B cell (primary cell): ENCODE data around the gene GCNT2. TPM values are rescaled to one million over a fixed set of nuclear protein-coding genes. Genes with fewer than 3 reads are reported as not detected.

Experiments
- ATAC-seq: fragments of 200-7000 bp; cut with Tn5 transposase; one replicate; pipeline ENCODE4 v1.10.0; 2021; ENCODE audit warnings: low read depth, mild to moderate bottlenecking, moderate number of reproducible peaks, moderate library complexity
- CTCF ChIA-PET: fragments of 350-600 bp; sonication (Branson Sonifier 250); formaldehyde crosslinking; loops from one replicate; lab custom pipeline; 2021; ENCODE audit warnings: antibody characterized with exemption, inconsistent platforms; lab: Charles Lee
- POLR2A ChIA-PET: fragments of 350-600 bp; sonication (Branson Sonifier 250); formaldehyde crosslinking; loops from one replicate; lab custom pipeline; 2021; ENCODE audit warnings: antibody characterized with exemption; lab: Charles Lee
- DNase-seq: peaks from one replicate; pipeline ENCODE4 v3.0.0; 2013
- H2AFZ ChIP-seq: 2 replicates; pipeline ENCODE4 v1.6.1; 2012; ENCODE audit warnings: mild to moderate bottlenecking, low read depth, low read length; ENCODE audit not compliant: insufficient read depth, poor library complexity, severe bottlenecking
- H3K27ac ChIP-seq, 2 donors: 1 replicate in 1 of 2; 2 replicates in 1 of 2; pipeline ENCODE4 v1.5.1; 2012 to 2013; ENCODE audit warnings: low read length in 2 of 2, mild to moderate bottlenecking in 2 of 2, moderate library complexity in 1 of 2
- H3K27me3 ChIP-seq, 4 experiments: fragments of 200-600 bp in 1 of 4; sonication (generic) in 1 of 4; replicated peaks in 1 of 4; 1 replicate in 2 of 4; 2 replicates in 2 of 4; pipeline versions ENCODE4 v1.6.1 to v1.7.0; 2013 to 2016; ENCODE audit warnings: low read length in 3 of 4, mild to moderate bottlenecking in 2 of 4, mixed read lengths in 1 of 4, moderate library complexity in 1 of 4; ENCODE audit not compliant: insufficient read depth in 4 of 4, control insufficient read depth in 3 of 4; ENCODE audit errors: control extremely low read depth in 1 of 4
- H3K36me3 ChIP-seq, 2 experiments: replicated peaks in 1 of 2; 1 replicate in 1 of 2; 2 replicates in 1 of 2; pipeline versions ENCODE4 v1.6.1 to v1.7.1; 2013; ENCODE audit warnings: low read length in 1 of 2; ENCODE audit not compliant: insufficient read depth in 2 of 2, control insufficient read depth in 1 of 2; ENCODE audit errors: control extremely low read depth in 1 of 2, extremely low read depth in 1 of 2
- H3K4me1 ChIP-seq, 2 donors: fragments of 200-600 bp in 1 of 2; sonication (generic) in 1 of 2; 1 replicate in 1 of 2; 2 replicates in 1 of 2; pipeline versions ENCODE4 v1.5.1 to v1.6.1; 2013 to 2017; ENCODE audit warnings: low read length in 2 of 2; ENCODE audit not compliant: control insufficient read depth in 2 of 2, insufficient read depth in 2 of 2
- H3K4me2 ChIP-seq: replicated peaks from 2 replicates; pipeline ENCODE3; 2012; ENCODE audit warnings: mild to moderate bottlenecking, low read depth, low read length; ENCODE audit not compliant: poor library complexity, severe bottlenecking
- H3K4me3 ChIP-seq, 5 experiments: fragments of 200-600 bp in 1 of 5; sonication (generic) in 1 of 5; 1 replicate in 3 of 5; 2 replicates in 2 of 5; pipeline versions ENCODE4 v1.5.1 to v1.7.0; 2011 to 2016; ENCODE audit warnings: low read length in 4 of 5, mild to moderate bottlenecking in 4 of 5, low read depth in 2 of 5, control low read depth in 1 of 5, moderate library complexity in 1 of 5; ENCODE audit not compliant: insufficient read depth in 1 of 5; ENCODE audit errors: control extremely low read depth in 1 of 5, extremely low read depth in 1 of 5
- H3K79me2 ChIP-seq: fragments of 200-600 bp; sonication (generic); one replicate; pipeline ENCODE4 v1.6.0; 2016; ENCODE audit warnings: low read length; ENCODE audit not compliant: control insufficient read depth, insufficient read depth
- H3K9ac ChIP-seq: fragments of 200-600 bp; sonication (generic); 2 replicates; pipeline ENCODE4 v1.6.1; 2017; ENCODE audit warnings: mild to moderate bottlenecking, low read length, moderate library complexity
- H3K9me3 ChIP-seq, 3 donors: one replicate each; pipeline versions ENCODE4 v1.6.1 to v1.7.1; 2013; ENCODE audit warnings: low read length in 2 of 3; ENCODE audit not compliant: control insufficient read depth in 2 of 3, insufficient read depth in 1 of 3; ENCODE audit errors: control extremely low read depth in 1 of 3
- H4K20me1 ChIP-seq: 2 replicates; pipeline ENCODE4 v1.6.0; 2012; ENCODE audit warnings: mild to moderate bottlenecking, low read length; ENCODE audit not compliant: insufficient read depth, control insufficient read depth, poor library complexity, severe bottlenecking
- H3K27ac Mint-ChIP-seq: one replicate; pipeline ENCODE4 v1.8.0; 2021; ENCODE audit warnings: mixed read lengths
- H3K27me3 Mint-ChIP-seq: one replicate; pipeline ENCODE4 v1.8.0; 2021; ENCODE audit warnings: mixed read lengths
- H3K4me1 Mint-ChIP-seq: one replicate; pipeline ENCODE4 v1.8.0; 2021; ENCODE audit warnings: mixed read lengths
- H3K4me3 Mint-ChIP-seq: one replicate; pipeline ENCODE4 v1.8.0; 2021; ENCODE audit warnings: mixed read lengths
- H3K9me3 Mint-ChIP-seq: one replicate; pipeline ENCODE4 v1.8.0; 2022; ENCODE audit warnings: mixed read lengths; ENCODE audit not compliant: insufficient read depth
- EZH2 ChIP-seq: IDR thresholded peaks from 2 replicates; pipeline ENCODE4 v1.6.1; 2012; ENCODE audit warnings: borderline replicate concordance, low read depth, mild to moderate bottlenecking, moderate library complexity, low read length; ENCODE audit not compliant: insufficient read depth, poor library complexity, severe bottlenecking
- WGBS: methylation state at CpG from one replicate; pipeline ENCODE4 v1.1.5; 2013; ENCODE audit warnings: missing lambda C conversion rate; ENCODE audit not compliant: insufficient coverage; 5-methylcytosine and 5-hydroxymethylcytosine counted together
- intact Hi-C: fragments of 100-400 bp; cut with micrococcal nuclease; formaldehyde crosslinking; loops from one replicate; pipeline ENCODE4 v1.10.0; 2022
- polyA plus RNA-seq: library from polyadenylated mRNA; depleted of rRNA; stranded (reverse); fragments of >200 nt; gene quantifications from 2 replicates; pipeline ENCODE4 v1.2.3, GENCODE V29; 2012
- total RNA-seq, 2 donors: library from RNA; stranded (reverse); fragments of 120-200 nt in 1 of 2; gene quantifications; 1 replicate in 1 of 2; 2 replicates in 1 of 2; pipeline versions ENCODE4 v1.2.3 to v1.2.4, GENCODE V29; 2013 to 2022
- TF ChIP-seq, protein P1 (sequence below): fragments of 200-600 bp; IDR thresholded peaks from one replicate; pipeline ENCODE4 v1.8.0; 2022; ENCODE audit warnings: antibody characterized with exemption, mild to moderate bottlenecking

The GCNT2 gene
- total and polyA plus RNA-seq, 2 donors (not counting 1 experiment from before 2014, with no cell fraction given) = 6.8 to 32.1 TPM

DNA sequence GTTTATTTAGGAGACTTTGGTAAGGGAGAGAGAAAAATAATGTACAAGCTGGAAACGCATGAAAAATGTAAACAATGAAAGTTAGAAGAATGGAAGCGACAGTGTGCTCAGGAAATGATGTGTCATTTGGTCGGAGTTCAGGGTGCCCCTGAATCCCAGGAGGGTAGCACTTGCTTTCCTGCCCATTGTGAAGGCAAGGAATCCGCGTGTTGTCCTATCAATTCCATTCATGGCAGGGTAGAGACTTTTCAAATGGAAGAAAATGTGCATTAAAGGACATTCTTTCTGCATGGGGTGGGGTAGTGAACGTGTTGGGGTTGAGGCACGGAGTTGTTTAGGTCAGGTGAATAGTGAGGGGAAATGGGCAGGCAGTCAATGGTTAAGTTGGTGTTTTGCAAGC lies 33.7 kb downstream of the GCNT2 start:
- no peaks in the 10 kb centered on the region for H3K27me3 Mint-ChIP-seq

DNA sequence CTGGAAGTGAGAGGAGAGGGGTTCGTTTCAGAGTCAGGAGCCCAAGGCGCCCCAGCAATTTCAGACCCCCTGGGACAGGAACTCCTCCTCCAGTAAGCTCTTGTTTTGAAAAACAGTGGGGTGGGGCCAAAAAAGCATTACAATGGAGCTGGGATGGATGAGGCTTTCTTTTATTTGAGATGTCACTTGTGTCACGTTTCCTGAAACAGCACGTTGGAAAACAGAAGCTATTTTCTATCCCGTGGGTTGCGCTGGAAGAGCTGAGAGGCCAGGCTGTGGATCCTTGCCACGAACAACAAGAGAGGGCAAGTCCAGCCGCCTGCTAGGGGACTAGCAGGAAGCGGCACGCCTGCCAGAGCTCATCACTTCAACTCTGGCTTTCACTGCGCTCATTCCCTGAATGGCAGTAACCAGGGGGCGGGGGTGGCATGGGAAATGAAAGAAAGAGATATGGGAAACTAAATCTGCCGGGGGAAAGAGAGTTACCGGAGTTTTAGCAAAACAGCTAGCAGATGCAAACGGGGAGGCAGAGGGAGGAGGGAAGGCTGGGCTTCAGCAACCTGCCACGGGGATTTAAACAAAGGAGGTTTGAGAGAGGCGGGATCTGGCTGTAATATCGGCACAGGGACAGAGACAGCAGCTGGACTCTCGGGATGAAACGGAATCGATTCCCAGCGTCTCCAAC lies 34.6 kb downstream of the GCNT2 start:
- H3K4me1 ChIP-seq = peaks cover 10 to 15% of the 10 kb centered on the region in 2 donors
- no peak overlapping the region for H3K4me3 Mint-ChIP-seq
- no peak overlapping the region for H3K27ac Mint-ChIP-seq
- H3K9me3 ChIP-seq = no peaks in the 10 kb centered on the region
- no peak overlapping the region for H3K4me3 ChIP-seq
- no peak overlapping the region for H3K4me2 ChIP-seq
- POLR2A ChIA-PET = no interaction called here
- TF ChIP-seq EZH2 = no peak
- TF ChIP-seq, protein P1, sequence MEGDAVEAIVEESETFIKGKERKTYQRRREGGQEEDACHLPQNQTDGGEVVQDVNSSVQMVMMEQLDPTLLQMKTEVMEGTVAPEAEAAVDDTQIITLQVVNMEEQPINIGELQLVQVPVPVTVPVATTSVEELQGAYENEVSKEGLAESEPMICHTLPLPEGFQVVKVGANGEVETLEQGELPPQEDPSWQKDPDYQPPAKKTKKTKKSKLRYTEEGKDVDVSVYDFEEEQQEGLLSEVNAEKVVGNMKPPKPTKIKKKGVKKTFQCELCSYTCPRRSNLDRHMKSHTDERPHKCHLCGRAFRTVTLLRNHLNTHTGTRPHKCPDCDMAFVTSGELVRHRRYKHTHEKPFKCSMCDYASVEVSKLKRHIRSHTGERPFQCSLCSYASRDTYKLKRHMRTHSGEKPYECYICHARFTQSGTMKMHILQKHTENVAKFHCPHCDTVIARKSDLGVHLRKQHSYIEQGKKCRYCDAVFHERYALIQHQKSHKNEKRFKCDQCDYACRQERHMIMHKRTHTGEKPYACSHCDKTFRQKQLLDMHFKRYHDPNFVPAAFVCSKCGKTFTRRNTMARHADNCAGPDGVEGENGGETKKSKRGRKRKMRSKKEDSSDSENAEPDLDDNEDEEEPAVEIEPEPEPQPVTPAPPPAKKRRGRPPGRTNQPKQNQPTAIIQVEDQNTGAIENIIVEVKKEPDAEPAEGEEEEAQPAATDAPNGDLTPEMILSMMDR = no peak
- H3K27ac ChIP-seq = no peak overlapping the region
- H3K36me3 ChIP-seq = peaks cover 0 to 4% of the 10 kb centered on the region in 2 experiments
- DNase-seq (no peak), ATAC-seq (no peak)
- H4K20me1 ChIP-seq = peaks cover 46% of the 10 kb centered on the region
- no peaks in the 10 kb centered on the region for H3K9me3 Mint-ChIP-seq
- no peak overlapping the region for H3K9ac ChIP-seq
- CTCF ChIA-PET = interaction anchor here (3.2 kb wide), 1 partner anchor 10 kb away, joined by 12 read pairs; no protein-coding TSS in a partner anchor
- peaks cover 79% of the 10 kb centered on the region for H3K79me2 ChIP-seq
- H3K4me1 Mint-ChIP-seq = peaks cover 56% of the 10 kb centered on the region
- no peak overlapping the region for H2AFZ ChIP-seq
- H3K27me3 ChIP-seq = no peaks in the 10 kb centered on the region
- WGBS = 94% methylated on average over 20 of the region's 22 CpGs
- intact Hi-C loops = no loop called here
- H3K27me3 Mint-ChIP-seq = no peaks in the 10 kb centered on the region

More for the DNA sequence above, 33.7 kb downstream of the GCNT2 start:
- POLR2A ChIA-PET = no interaction called here
- H3K27me3 ChIP-seq = no peaks in the 10 kb centered on the region
- no peak overlapping the region for H2AFZ ChIP-seq
- intact Hi-C loops = no loop called here
- H3K4me1 ChIP-seq = peaks cover 9 to 14% of the 10 kb centered on the region in 2 donors
- WGBS = 91% methylated on average over 7 of the region's 7 CpGs
- TF ChIP-seq, protein P1 = no peak
- no peak for TF ChIP-seq EZH2
- H3K27ac Mint-ChIP-seq = no peak overlapping the region
- CTCF ChIA-PET = interaction anchor here (3.2 kb wide), 1 partner anchor 9 kb away, joined by 12 read pairs; no protein-coding TSS in a partner anchor
- H3K4me3 Mint-ChIP-seq = no peak overlapping the region
- no peaks in the 10 kb centered on the region for H3K9me3 ChIP-seq
- H3K4me2 ChIP-seq = no peak overlapping the region
- H4K20me1 ChIP-seq = peaks cover 49% of the 10 kb centered on the region
- H3K9me3 Mint-ChIP-seq = no peaks in the 10 kb centered on the region
- no peak for ATAC-seq
- no peak overlapping the region for H3K4me3 ChIP-seq
- DNase-seq = no peak
- H3K4me1 Mint-ChIP-seq = peaks cover 51% of the 10 kb centered on the region
- no peak overlapping the region for H3K27ac ChIP-seq
- peaks cover 0 to 4% of the 10 kb centered on the region in 2 experiments for H3K36me3 ChIP-seq
- peaks cover 79% of the 10 kb centered on the region for H3K79me2 ChIP-seq
- no peak overlapping the region for H3K9ac ChIP-seq
